H54 (cell line): ENCODE measurements around the gene UNC5B.
"Not testable (repeated sequence)": the region's sequence is repeated elsewhere in the genome, so short reads cannot be mapped to it uniquely, and the experiment has no call there.

ENCODE experiments used
- DNase-seq: peaks from one replicate; pipeline ENCODE4 v3.0.0; 2011; ENCODE audit warnings: low spot score, mixed read lengths; ENCODE audit not compliant: insufficient read length
- FAIRE-seq: peaks from 3 replicates; lab custom pipeline; 2011; peaks lifted over from hg19 to GRCh38; lab: Jason Lieb, UNC
- POLR2A ChIP-seq: IDR thresholded peaks from 2 replicates; pipeline ENCODE4 v1.6.1; 2011; ENCODE audit warnings: low read depth, mild to moderate bottlenecking, low read length

The UNC5B gene

DNA sequence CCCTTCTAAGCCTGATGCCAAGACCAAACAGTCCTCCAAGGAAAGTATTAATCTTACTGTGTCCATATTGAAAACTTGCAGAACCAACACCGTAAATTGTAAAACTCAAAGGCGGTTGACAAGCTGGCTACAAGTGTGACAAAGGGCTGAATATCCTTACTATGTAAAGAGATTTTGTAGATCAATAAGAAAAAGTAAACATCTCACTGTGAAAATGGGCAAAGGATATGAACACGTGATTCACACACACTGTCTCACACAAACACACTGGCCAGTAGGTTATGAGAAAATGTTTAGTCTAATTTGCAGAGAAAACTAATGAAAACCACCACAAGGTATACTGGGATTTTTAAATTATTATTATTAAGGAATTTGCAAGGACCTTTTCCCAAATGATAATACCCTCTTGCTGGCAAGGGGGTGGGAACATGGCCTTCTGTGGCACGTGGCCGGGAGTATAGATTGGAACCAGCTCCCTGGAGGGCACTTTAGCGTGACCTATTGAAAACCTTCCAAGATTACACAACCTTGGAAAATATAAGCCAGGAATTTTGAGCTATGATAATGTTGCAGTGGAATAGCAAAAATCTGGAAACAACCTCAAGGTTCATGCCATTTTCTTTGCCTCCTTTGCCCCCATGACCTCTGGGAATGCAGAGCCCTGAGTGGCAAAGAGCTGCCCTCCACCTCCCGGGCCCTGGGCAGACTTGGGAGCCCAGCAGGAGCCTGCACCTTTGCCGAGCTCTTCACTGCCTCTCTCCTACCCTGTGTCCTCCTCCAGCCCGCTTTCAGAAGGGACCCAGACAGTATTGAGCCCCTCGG, 80.5 kb downstream of the UNC5B start:
- FAIRE-seq (no peak), DNase-seq (no peak)
- TF ChIP-seq POLR2A: no peak

GRCh38 chr10:71293446-71294084, 81.2 kb downstream of the UNC5B start:
- DNase-seq (no peak), FAIRE-seq (no peak)
- TF ChIP-seq POLR2A: no peak

DNA sequence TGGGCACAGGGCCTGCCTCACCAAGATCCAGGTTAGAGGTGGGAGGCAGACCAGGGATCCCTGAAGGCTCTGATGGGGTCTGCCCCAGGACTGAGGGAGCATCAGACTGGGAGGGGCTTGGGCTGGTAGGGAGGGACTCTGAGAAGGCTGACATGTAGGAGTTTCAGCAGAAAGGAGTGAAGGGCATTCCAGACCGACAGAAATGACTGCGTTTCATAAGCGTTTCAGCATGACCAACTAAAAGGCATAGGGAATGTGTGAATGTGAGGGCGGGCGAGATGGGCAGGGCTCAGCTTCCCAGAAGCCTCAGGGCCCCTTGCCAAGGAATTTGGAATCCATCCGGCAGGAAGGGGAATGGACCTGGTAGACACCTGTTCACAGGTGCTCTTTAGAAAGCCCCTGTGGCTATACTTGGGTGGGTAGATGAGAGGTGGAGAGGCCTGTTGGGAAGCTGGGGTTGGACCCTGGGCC, 81.8 kb downstream of the UNC5B start:
- FAIRE-seq (no peak), DNase-seq (no peak)
- TF ChIP-seq POLR2A: no peak

GRCh38 chr10:71294856-71295255, 82.5 kb downstream of the UNC5B start:
- DNase-seq (no peak), FAIRE-seq (no peak)
- TF ChIP-seq POLR2A: no peak

- DNase-seq (no peak), FAIRE-seq (no peak)
- no peak for TF ChIP-seq POLR2A
Measured at GRCh38 chr10:71295641-71296040, 83.3 kb downstream of the UNC5B start.

- FAIRE-seq (no peak), DNase-seq (no peak)
- no peak for TF ChIP-seq POLR2A
Measured at GRCh38 chr10:71296086-71296485, 83.7 kb downstream of the UNC5B start.

DNA sequence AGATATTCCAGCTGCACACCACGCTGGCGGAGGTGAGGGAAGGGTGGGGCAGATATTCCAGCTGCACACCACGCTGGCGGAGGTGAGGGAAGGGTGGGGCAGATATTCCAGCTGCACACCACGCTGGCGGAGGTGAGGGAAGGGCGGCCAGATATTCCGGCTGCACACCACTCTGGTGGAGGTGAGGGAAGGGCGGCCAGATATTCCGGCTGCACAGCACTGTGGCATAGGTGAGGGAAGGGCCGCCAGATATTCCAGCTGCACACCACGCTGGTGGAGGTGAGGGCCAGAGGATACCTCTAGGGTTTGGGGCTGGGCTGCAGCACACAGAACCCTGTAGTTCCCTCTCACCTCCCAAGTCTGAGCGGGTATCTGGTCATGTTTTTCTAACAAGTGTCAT, 84.4 kb downstream of the UNC5B start:
- not testable (repeated sequence) for DNase-seq, FAIRE-seq

- FAIRE-seq (no peak), DNase-seq (no peak)
- TF ChIP-seq POLR2A: no peak
Measured at GRCh38 chr10:71297343-71297742, 85.0 kb downstream of the UNC5B start.

GRCh38 chr10:71299071-71299785, 86.9 kb downstream of the UNC5B start:
- TF ChIP-seq POLR2A: no peak
- FAIRE-seq: no peak
- no peak for DNase-seq

DNA sequence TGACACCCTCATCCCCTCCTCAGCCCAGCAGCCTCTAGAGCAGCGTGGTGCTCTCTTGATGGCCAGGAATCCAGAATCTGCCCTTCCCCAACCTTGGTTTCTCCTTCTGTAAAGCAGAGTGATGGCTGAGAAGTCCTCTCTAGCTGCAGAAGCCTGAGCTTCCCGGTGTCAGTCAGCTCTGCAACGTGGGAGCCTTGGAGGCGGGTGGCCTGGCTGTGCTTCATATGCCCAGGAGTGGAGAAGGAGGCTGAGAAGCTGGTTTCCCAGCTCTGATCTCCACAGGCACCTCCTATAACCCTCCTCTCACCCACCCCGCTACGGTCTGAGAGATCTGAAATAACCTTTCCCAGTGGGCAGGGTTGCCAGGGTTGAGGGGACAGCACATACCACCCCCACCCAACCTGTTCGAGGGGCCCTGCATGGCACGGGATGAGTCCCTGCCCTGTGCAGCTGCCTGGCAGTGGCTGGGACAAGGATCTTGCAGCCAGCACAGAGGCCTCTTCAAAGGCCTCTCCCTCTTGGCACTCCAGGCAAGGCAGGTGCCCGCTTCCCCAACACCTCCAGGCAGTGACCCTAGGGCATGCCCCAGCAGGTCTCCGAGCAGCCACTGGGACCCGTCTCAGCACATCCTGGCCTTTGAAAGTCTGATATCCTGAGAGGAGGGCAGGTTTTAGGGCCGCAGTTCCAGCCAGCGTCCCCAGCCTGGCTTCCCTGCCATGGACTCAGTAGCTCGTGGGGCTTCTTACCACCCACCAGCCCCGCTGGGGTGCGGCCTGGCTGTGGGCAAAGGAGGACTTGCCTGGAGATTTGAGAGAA, 88.4 kb downstream of the UNC5B start:
- no peak for DNase-seq
- no peak for TF ChIP-seq POLR2A
- FAIRE-seq: no peak

DNA sequence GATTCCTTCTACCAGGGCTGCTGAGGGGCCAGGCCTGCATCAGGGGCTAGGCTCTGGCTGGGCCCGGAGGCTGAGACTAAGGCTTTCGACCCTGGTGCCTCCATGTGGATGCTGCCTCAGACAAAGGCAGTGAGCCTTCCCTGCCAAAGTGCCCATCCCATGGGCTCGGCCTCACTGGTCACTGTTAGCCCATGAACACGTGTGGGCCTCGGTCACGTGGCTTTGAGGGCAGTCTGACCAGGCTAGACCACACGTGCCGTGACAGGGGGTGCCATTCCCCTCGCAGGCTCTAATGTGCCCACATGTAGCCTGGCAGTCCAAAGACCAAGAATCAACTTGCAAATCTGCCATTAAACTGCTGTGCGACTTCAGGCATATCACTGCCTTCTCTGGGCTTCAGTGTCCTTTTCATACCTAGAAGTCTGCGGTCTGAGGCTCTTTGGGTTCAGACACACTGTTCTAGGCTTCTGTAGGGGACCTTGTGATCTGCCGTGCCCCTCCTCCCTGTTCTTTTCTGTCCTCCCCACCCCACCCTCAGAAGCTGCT, 89.1 kb downstream of the UNC5B start:
- TF ChIP-seq POLR2A: no peak
- FAIRE-seq: no peak
- DNase-seq: no peak

DNA sequence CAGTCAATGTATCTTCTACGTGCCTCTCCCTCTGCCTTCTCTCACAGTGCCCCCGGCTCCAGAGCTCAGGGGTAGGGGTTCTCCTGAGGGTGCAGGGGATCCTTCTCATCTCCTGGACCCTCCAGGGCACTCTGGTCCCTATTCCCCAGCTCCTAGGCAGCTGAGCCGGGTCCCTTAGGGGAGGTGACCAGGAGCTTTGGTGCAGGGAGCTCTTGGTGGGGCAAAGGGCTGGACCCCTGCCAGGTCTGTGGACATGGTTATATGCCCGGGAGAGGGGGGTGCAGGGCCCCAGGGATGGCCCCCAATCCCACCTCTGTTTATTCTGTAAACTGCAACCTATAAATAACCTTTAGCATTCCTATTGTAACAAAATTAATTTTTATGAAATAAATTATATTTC, 90.1 kb downstream of the UNC5B start:
- no peak for TF ChIP-seq POLR2A
- DNase-seq (no peak), FAIRE-seq (no peak)
